ENCODE data around the gene GRXCR2. TPM values are rescaled to one million over a fixed set of nuclear protein-coding genes. Genes with fewer than 3 reads are reported as not detected.
A peak's percentile ranks its signal among the peaks of the same experiment; 100 is the strongest.
"Not testable (repeated sequence)": the region's sequence is repeated elsewhere in the genome, so short reads cannot be mapped to it uniquely, and the experiment has no call there.

The GRXCR2 gene, protein sequence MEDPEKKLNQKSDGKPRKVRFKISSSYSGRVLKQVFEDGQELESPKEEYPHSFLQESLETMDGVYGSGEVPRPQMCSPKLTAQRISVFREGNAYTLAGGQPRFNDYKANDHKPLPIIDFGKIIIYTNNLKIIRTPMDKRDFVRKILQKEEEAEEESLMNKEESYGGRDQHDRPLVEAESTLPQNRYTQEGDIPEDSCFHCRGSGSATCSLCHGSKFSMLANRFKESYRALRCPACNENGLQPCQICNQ
- total RNA-seq (2014; rRNA removed; shearing (Covaris generic)), result not detected in 2 replicates

DNA sequence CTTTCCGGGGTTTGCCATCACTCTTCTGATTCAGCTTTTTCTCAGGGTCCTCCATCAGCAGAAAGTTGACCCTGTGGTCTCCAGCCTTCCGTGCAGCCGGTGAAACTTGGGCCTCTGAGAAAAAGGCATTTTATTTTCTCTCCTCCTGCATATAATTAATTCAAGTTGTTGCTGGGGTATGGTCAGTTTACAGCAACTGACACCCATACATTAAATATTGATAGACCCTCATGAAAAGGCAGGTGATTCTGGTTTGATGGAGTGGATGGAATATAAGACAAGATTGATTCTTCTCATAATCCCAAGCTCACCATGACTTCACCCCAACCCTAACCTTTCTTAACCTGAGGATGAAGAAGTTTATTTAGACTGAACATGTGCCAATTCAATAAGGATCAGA lies at the start of gene GRXCR2:
GRXCR2 (minus strand) TSS at position 101 of the 400 bp plus-strand sequence; CDS start at position 55, 46 bp downstream.
- DNase-seq (ENCODE audit: low spot score), result no peak
- in situ Hi-C loops (cut with HindIII; ENCODE audit: low sequenced_read_pairs), result no loop called here

DNA sequence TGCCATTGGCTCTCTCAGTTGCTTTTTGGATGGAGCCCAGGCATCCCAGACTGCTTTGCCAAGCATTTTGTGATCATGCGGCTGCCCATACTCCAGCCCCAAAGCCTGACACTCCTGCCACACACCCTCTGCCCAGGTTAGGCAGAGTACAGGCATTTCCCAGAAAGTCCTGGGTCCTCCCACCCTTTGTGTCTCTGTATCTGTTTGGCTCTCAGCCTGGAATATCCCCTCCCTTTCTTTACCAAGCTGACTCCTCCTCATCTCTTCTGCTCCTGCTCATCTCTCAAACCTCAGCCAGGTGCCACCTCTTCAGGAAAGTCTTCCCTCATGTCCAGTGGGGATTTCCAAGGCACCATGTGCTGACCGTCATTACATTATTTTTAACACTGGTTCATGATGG lies 49.2 kb upstream of the GRXCR2 start:
- no peak for DNase-seq (ENCODE audit: low spot score)
- in situ Hi-C loops (cut with HindIII; ENCODE audit: low sequenced_read_pairs), result no loop called here

DNA sequence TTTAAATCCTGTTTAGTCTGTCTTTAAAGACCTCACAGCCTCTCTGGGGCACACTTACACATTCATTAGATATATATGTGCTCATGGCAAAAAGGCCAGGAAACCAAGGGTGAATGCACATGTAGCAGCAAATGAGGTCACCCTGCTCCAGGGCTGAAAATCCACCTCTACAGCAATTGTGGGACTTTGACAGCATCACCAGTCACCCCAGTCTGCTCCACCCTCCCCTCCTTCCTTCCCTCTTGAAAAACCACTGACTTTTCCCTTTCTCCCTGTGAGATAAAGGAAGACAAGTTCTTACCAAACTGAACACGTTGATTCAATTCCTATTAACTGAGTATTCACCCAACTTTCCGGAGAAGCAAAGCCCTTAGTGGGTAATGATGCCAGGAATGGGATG lies 48.4 kb upstream of the GRXCR2 start:
- DNase-seq (ENCODE audit: low spot score), result no peak
- in situ Hi-C loops (cut with HindIII; ENCODE audit: low sequenced_read_pairs), result no loop called here

DNA sequence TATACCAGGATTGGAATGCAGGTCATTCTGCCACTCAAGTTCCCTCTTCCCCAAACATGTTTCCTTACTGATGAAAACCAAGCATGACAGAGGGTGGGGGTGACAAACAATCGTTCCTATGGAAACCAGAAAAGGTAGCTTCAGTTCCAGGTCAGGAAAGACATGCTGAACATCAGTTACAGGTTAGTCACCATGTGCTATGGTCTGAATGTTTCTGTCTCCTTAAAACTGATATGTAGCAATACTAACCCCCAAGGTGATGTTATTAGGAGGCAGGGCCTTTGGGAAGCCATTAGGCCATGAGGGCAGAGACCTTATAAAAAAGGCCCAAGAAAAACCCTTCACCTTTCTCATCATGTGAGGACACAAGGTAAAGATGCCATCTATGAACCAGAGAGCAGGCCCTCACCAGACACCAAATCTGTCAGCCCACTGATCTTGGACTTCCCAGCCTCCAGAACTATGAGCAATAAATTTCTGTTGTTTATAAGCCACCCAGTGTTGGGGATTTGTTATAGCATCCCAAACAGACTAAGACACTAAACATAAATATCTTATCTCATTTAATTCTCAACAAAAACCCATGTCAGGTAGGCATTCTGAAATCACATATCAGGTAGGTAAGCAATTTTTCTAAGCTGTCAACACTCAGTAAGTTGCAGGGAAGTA lies 47.9 kb upstream of the GRXCR2 start:
- no peak for DNase-seq (ENCODE audit: low spot score)
- in situ Hi-C loops (cut with HindIII; ENCODE audit: low sequenced_read_pairs), result no loop called here

DNA sequence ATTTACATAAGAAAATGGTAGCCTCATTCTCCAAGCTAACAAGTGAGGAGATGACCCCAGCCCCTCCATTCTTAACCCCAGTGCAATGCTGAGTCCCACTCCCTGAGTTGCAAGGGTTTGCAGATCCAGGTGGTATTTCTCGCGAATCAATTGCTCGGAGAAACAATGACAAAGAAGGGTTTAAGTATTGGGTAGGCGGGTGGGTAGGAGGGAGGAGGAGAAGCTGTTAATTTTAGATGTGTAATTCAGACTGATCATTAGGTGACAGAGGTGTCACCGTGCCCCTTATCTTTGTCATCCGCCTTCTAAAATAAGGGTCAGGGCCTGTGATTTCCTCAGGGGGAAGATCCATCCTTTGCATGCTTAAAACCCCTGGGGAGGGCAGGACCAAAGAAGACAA lies 46.6 kb upstream of the GRXCR2 start:
- in situ Hi-C loops (cut with HindIII; ENCODE audit: low sequenced_read_pairs), result no loop called here
- no peak for DNase-seq (ENCODE audit: low spot score)

DNA sequence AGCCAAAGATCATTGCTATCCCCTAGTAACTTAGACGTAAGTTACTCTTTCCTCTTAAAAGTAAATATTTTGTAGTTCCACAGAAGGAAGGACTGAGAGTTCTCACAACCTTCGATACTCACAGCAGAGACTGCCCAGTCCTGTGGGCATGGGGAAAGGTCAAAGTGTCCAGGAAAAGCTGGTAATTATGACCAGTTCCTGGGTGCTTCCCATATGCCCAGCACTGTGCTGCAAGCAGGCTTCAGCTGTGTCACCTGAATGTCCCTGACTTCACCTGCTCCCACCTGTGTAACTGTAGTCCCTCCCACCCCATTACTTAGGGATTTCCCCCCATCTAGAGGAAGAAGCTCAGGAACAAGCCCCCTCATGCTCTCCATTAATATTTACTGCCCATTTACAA lies 45.6 kb upstream of the GRXCR2 start:
- DNase-seq (ENCODE audit: low spot score), result no peak
- in situ Hi-C loops (cut with HindIII; ENCODE audit: low sequenced_read_pairs), result no loop called here

DNA sequence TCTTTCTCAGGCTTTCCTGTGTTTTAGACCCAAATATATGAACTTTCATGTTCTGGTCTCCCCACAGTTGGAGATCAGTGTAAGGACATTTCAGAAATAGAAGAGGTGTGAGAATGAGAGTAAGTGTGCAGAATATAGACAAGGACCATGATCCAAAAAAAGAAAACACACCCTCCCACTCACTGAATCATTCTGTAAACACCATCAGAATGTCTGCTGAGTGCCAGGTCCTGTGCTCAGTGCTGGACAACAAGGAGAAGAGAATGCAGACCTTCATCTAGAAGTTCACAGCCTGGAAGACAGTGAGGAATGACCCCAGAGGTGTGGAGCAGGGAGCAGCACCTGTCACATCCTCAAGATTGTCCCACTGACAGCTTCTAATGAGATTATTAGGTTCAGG lies 44.5 kb upstream of the GRXCR2 start:
- in situ Hi-C loops (cut with HindIII; ENCODE audit: low sequenced_read_pairs), result no loop called here
- DNase-seq (ENCODE audit: low spot score), result no peak

DNA sequence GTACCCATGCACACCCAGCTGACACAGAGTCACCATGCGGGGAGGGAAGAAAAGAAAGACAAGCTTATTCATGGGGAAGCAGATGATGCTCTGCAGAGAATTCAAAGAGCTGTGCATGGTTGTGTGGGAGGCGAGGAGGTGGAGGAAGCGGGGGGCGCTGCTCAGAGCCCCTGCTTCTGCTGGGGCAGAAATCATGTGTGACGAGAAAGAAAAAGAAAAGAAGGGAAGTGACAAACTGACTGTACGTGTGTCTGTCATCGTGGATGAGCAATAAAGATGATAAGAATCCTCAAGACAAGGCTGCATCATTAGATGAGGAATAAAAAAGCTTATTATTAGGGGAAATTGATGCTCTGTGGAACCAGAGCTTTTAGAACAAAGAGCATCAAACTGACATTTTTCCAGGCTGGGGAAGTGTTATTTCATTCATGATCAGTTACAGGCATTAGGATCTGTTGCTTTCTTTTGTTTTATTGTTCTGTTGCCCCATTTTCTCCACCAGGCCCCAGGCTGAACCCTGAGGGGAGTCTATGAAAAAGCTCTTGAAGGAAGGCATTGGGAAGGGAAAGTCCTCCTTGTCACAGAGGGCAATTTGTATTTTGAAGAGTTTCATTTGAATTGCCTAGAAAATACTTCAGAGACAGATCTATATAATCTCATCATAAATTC lies 43.3 kb upstream of the GRXCR2 start:
- in situ Hi-C loops (cut with HindIII; ENCODE audit: low sequenced_read_pairs), result no loop called here

DNA sequence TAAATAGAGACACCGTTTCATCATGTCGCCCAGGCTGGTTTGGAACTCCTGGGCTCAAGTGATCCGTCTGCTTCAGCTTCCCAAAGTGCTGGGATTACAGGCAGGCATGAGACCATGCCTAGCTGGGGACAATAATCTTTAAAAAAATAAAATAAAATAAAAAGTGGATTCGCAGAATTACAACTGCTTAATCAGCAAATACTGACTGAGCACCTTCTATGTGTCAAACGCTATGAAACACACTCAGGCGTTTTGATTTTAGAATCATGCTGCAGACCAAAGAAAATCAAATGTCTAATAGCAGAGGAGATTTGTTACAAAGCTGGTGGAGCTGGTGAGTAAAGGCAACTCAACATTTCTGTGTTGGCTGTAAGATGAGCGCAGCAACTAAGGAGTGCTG lies 40.9 kb upstream of the GRXCR2 start:
- no peak for DNase-seq (ENCODE audit: low spot score)
- in situ Hi-C loops (cut with HindIII; ENCODE audit: low sequenced_read_pairs), result no loop called here

More for the DNA sequence above, 43.3 kb upstream of the GRXCR2 start:
- no peak for DNase-seq (ENCODE audit: low spot score)

DNA sequence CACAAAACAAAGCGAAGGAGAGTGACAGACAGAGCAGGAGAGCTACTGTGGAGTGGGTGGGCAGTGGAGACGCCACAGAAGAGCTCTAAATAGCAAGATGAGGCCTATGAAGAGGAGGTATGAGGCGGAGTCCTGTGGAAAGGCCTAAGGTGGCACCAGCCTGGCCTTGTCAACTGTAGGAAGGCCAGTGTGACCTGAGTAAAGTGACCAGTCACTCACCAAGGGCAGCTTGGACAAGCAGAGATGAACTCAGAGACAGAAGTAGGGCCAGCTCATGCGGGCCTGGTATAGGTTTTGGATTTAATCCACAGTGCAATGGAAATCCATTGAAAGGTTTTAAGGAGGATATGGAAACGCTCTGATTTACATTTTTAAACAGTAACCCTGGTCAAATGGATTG lies 39.8 kb upstream of the GRXCR2 start:
- in situ Hi-C loops (cut with HindIII; ENCODE audit: low sequenced_read_pairs), result no loop called here
- DNase-seq (ENCODE audit: low spot score), result no peak

DNA sequence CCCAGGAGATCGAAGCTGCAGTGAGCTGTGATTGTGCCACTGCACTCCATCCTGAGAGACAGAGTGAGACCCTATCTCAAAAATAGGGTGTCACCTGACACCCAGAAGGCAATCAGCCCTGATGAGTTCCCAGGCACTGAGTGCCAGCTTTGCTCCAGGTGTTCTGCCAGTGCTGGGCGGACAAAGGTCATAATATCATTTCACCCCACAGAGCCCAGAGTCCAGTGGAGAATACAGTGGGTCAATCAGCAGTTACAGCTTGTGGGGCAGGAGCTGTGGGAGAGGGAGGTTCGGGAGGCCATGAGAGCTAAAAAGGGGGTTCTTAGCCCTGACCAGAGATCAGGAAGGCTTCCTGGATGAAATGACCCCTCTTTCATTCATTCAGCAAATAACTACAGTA lies 39.2 kb upstream of the GRXCR2 start:
- in situ Hi-C loops (cut with HindIII; ENCODE audit: low sequenced_read_pairs), result no loop called here

DNA sequence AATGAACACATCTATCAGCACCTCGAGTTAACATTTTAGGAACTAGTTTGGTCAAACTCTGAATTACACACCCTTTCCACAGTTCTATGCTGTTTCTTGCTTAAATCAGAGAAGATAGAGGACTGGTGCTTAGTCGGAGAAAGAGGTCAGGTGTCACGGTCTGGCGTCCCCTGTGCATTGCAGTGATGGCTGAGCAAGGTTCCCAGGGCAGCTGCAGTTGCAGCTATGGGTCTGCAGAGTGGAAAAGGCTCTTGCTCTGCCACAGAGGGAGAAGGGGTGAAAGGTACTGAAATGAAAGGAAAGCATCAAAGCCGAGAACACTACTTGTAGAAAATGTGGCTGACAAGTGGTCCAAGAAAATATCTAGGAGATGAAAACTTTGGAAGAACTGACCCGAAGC lies 38.4 kb upstream of the GRXCR2 start:
- in situ Hi-C loops (cut with HindIII; ENCODE audit: low sequenced_read_pairs), result no loop called here
- no peak for DNase-seq (ENCODE audit: low spot score)

More for the DNA sequence above, 39.2 kb upstream of the GRXCR2 start:
- DNase-seq (ENCODE audit: low spot score), result no peak

DNA sequence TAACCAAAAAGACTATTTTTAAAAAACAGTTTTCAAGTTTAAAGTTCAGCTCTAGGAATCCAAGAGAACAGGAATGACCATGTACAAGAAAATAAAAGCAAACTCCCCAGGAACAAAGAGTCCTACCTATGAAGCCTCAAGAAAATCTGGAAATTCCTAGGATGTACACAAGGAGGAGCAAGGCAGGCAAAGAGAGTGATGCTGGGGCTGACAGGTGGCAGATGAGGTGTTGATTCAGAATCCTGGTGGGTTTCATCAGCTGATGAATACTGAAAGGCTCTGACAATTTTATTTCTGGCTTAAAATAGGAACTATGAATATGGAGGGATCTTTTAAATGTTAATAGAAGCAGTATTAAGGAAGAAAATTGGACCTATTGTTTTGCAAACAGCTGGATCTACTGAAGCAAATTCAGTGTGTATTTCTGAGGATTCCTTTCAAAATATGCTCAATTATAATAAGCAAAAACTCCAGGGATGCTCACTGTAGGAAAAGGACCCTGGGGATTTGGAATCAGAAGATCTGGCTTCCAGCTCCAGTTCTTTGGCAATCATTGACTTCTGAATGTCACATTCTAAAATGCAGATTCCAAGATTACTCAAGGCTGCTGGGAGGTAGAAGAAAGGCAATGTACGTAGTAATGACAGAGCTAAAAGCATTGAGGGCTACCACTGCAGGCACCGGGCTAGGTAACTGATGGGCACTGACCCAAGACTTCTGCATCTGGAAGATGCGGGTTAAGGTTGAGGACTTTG lies 35.6 kb upstream of the GRXCR2 start:
- in situ Hi-C loops (cut with HindIII; ENCODE audit: low sequenced_read_pairs), result no loop called here
- peak; percentile 8 for DNase-seq (ENCODE audit: low spot score)

DNA sequence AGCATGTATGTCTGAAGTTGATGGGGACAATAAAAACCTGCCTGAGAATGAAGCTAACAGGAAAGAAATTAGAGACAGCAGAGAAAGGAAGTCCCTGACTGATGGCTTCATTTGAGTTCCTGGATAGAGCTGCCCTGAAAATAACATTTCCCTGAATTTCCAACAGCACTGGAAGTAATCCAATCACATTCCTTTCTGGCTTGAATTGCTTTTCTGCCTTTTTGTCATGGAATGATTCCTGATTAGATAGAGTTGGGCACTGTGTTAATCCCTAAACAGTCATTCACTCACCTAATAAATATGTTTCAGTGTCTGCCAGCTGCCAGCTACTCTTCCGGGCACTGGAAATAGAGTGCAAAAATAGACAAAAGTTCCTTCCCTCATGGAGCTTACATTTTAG lies 33.6 kb upstream of the GRXCR2 start:
- in situ Hi-C loops (cut with HindIII; ENCODE audit: low sequenced_read_pairs), result no loop called here
- no peak for DNase-seq (ENCODE audit: low spot score)

DNA sequence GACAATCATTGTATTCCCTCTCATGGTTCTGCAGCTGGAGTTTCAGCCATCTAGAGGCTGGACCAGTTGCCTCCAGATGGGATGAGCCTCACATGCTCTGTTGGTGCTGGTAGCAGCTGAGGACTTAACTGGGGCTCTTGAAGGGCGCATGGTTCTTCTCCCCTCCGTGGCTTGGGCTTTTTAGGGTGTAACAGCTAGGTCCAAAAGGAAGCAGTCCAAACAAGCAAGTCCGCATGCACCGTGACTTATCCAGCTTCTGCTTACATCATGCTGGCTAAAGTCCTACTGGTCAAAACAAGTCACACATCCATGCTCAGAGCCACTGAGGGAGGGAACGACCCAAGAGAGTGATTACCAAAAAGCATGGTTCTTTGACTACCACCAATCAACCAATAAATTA lies 31.9 kb upstream of the GRXCR2 start:
- DNase-seq (ENCODE audit: low spot score), result no peak
- in situ Hi-C loops (cut with HindIII; ENCODE audit: low sequenced_read_pairs), result no loop called here

DNA sequence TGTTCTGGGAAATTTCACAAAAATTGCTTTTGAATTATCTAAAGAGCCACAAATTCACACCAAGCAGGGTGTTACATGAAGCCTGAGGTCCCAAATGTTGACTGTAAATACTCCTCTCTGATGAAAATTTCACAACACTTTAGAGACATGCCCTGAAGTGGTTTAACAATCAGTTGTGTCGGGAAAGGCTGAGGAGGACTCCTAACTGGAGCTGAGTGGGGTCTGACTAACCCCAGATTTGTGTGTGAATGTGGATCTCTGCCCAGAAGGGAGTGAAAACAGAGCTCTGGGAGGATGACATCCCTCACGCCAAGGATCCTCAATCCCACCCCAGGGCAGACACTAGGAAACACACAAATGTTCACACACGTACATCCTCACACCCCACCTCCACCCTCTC lies 31.1 kb upstream of the GRXCR2 start:
- in situ Hi-C loops (cut with HindIII; ENCODE audit: low sequenced_read_pairs), result no loop called here
- no peak for DNase-seq (ENCODE audit: low spot score)

DNA sequence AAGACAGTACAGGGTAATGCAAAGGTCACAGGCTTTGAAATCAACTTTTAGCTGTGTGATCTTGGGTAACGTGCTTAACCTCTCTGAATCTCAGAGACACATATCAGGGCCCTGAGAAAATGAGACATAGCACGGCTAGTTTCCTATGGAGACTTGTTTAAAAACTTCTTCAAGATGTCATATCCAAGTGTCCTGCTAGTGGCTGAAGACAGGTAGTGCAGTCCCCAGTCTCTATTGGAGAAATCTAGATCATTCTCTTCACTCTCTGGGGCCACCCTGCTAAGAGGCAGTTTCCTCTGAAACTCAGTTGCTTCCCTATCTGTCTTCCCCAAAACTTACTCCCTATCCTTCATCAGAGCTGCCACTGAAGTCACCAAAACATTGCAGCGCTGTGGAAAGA lies 30.3 kb upstream of the GRXCR2 start:
- no peak for DNase-seq (ENCODE audit: low spot score)
- in situ Hi-C loops (cut with HindIII; ENCODE audit: low sequenced_read_pairs), result no loop called here

DNA sequence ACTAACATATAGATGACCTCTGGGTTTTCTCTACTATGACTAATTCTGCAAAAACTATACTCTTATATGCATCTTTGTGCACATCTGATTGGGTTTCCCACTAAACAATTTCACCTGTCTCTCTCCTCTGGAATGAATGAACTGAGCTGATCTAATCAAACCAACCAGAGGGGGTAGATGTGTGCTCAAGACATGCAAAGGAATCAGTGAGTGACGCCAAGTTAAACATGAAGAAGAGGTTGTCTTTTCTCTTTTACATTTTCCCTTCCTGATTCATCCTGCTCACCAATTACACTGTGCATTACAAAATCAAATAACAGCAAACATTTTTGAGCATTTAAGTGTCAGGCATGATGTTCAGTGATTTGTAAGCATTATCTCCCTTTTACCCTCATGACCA lies 29.6 kb upstream of the GRXCR2 start:
- DNase-seq (ENCODE audit: low spot score), result no peak
- in situ Hi-C loops (cut with HindIII; ENCODE audit: low sequenced_read_pairs), result no loop called here

DNA sequence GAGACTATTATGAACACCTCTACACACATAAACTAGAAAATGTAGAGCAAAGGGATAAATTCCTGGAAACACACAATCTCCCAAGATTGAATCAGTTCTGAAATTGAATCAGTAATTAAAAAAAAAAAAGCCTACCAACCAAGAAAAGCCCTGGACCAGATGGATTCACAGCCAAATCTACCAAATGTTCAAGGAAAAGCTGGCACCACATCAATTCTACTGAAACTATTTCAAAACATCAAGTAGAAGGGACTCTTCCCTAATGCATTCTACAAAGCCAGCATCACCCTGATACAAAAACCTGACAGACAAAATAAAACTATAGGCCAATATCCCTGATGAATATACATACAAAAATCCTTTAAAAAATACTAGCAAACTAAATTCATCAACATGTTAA lies 25.4 kb upstream of the GRXCR2 start:
- in situ Hi-C loops (cut with HindIII; ENCODE audit: low sequenced_read_pairs), result no loop called here
- no peak for DNase-seq (ENCODE audit: low spot score)

DNA sequence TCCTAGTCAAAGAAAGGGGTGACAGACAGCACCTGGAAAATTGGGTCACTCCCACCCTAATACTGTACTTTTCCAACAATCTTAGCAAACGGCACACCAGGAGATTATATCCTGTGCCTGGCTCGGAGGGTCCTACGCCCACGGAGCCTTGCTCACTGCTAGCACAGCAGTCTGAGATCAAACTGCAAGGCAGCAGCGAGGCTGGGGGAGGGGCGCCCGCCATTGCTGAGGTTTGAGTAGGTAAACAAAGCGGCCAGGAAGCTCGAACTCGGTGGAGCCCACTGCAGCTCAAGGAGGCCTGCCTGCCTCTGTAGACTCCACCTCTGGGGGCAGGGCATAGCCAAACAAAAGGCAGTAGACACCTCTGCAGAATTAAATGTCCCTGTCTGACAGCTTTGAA lies 18.6 kb upstream of the GRXCR2 start:
- in situ Hi-C loops (cut with HindIII; ENCODE audit: low sequenced_read_pairs); DNase-seq (ENCODE audit: low spot score): not testable (repeated sequence)

All from G401 (cell line).